ENCODE measurements around the gene COX7C.
"Not testable (repeated sequence)": the region's sequence is repeated elsewhere in the genome, so short reads cannot be mapped to it uniquely, and the experiment has no call there.

COX7C gene

DNA sequence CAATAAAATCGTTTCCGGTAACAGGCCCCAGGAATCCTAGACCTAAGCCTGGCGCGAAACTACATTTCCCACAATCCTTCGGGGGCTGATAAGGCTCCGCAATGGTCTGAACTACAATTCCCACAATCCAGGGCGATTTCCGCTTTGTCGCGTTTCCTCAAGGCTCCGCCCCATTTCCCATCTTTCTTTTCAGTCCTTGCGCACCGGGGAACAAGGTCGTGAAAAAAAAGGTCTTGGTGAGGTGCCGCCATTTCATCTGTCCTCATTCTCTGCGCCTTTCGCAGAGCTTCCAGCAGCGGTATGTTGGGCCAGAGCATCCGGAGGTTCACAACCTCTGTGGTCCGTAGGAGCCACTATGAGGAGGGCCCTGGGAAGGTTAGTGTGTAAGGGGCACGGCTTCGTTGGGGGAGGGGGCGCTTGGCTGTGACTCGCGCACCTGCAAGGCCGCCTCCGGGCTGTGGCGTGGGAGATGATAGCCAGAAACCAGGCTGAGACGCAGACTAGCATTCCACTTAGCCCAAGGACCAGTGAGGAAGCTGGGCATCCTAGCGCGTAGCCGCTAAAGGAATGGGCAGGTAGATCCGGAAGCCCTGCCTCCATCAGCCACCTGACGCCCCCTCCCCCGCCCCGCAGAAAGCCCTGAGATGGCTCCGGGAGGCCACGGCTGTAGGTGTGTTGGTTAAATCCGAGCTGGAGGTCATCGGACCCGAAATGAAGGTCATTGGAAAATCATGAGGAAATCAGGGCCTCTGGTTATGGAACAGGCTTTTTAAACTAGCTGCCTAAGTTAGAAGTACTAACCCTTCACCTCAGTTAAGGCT lies at the start of gene COX7C:
COX7C (plus strand) TSS at position 186 of the 821 bp plus-strand sequence; CDS start at position 301, 115 bp downstream.
- no peak for TF ChIP-seq CTCF (IDR thresholded peaks at IDR 0.05; ENCODE audit: low read depth, low read length, missing control alignments)
- H3K4me3 ChIP-seq (replicated peaks; ENCODE audit: low read depth, low read length): peak within 1 kb of the TSS; percentile 100
- DNase-seq (ENCODE audit: extremely low read depth, low read depth): peak; percentile 96

GRCh38 chr5:86569522-86570426 lies 48.0 kb upstream of the COX7C start:
- DNase-seq (ENCODE audit: extremely low read depth, low read depth); H3K4me3 ChIP-seq (replicated peaks; ENCODE audit: low read depth, low read length): not testable (repeated sequence)

- no peak for DNase-seq (ENCODE audit: extremely low read depth, low read depth)
- no peak overlapping the region for H3K4me3 ChIP-seq (replicated peaks; ENCODE audit: low read depth, low read length)
- no peak for TF ChIP-seq CTCF (IDR thresholded peaks at IDR 0.05; ENCODE audit: low read depth, low read length, missing control alignments)
Measured at GRCh38 chr5:86570427-86571083, 47.2 kb upstream of the COX7C start.

DNA sequence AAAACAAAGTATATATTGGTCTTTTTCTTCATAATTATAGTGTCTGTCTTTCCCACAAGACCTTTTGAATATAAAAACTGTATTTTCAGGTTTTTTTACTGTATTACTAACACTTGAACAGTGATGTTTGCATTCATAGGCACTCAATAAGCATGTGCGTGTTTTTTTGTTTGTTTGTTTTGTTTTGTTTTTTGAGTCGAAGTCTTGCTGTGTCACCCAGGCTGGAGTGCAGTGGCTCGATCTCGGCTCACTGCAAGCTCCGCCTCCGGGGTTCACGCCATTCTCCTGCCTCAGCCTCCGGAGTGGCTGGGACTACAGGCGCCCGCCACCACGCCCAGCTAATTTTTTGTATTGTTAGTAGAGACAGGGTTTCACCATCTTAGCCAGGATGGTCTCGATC lies 46.6 kb upstream of the COX7C start:
- not testable (repeated sequence) for DNase-seq (ENCODE audit: extremely low read depth, low read depth); H3K4me3 ChIP-seq (replicated peaks; ENCODE audit: low read depth, low read length)

GRCh38 chr5:86572825-86573517 lies 44.8 kb upstream of the COX7C start:
- no peak for TF ChIP-seq CTCF (IDR thresholded peaks at IDR 0.05; ENCODE audit: low read depth, low read length, missing control alignments)
- H3K4me3 ChIP-seq (replicated peaks; ENCODE audit: low read depth, low read length): no peak overlapping the region
- no peak for DNase-seq (ENCODE audit: extremely low read depth, low read depth)

- no peak for DNase-seq (ENCODE audit: extremely low read depth, low read depth)
- TF ChIP-seq CTCF (IDR thresholded peaks at IDR 0.05; ENCODE audit: low read depth, low read length, missing control alignments): no peak
- H3K4me3 ChIP-seq (replicated peaks; ENCODE audit: low read depth, low read length): no peak overlapping the region
Measured at GRCh38 chr5:86579502-86579901, 38.2 kb upstream of the COX7C start.

DNA sequence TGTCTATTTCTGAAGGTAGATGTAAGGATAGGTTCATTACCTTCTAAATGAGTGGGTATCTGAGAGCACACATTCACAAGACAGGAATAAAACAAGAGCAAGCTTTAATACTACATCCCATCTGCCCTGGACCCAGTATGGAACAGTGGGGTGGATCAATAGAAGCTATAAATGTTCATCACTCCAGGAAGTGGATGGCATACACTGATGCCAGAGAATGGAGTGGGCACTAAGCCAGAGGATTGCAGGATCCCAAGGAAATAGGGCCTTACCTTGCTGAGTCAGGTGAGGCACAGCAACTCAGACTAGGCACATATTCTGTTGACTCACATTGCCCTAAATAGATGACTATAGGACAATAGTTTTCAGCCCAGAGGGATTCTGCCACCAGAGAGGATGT lies 21.3 kb upstream of the COX7C start:
- H3K4me3 ChIP-seq (replicated peaks; ENCODE audit: low read depth, low read length): no peak overlapping the region
- no peak for DNase-seq (ENCODE audit: extremely low read depth, low read depth)
- TF ChIP-seq CTCF (IDR thresholded peaks at IDR 0.05; ENCODE audit: low read depth, low read length, missing control alignments): no peak

Measured in HFF-Myc (cell line).